Kidney (tissue), 14 donors: ENCODE results near the gene MRGPRE. TPM values are rescaled to one million over a fixed set of nuclear protein-coding genes. Genes with fewer than 3 reads are reported as not detected.
"Not testable (repeated sequence)": the region's sequence is repeated elsewhere in the genome, so short reads cannot be mapped to it uniquely, and the experiment has no call there.

ENCODE experiments used
- DNase-seq, 5 donors: peaks; one replicate each; pipeline ENCODE4 v3.0.0-alpha.2; 2013 to 2020
- FAIRE-seq: peaks from 2 replicates; lab custom pipeline; 2012; peaks lifted over from hg19 to GRCh38; lab: Jason Lieb, UNC
- H3K27ac ChIP-seq, 2 donors: one replicate each; pipeline ENCODE4 v1.7.0; 2013; ENCODE audit warnings: low read depth in 2 of 2, low read length in 2 of 2, inconsistent platforms in 1 of 2
- H3K27me3 ChIP-seq: one replicate; pipeline ENCODE4 v1.7.1; 2013; ENCODE audit warnings: low read length, inconsistent platforms; ENCODE audit not compliant: control insufficient read depth, insufficient read depth
- H3K36me3 ChIP-seq, 3 donors: one replicate each; pipeline versions ENCODE4 v1.7.0 to v1.7.1; 2013; ENCODE audit warnings: low read length in 3 of 3, control low read depth in 1 of 3, inconsistent platforms in 1 of 3; ENCODE audit not compliant: insufficient read depth in 3 of 3, control insufficient read depth in 2 of 3
- H3K4me1 ChIP-seq, 3 donors: one replicate each; pipeline versions ENCODE4 v1.7.0 to v1.7.1; 2013; ENCODE audit warnings: low read length in 3 of 3, inconsistent platforms in 1 of 3, low read depth in 1 of 3; ENCODE audit not compliant: control insufficient read depth in 2 of 3, insufficient read depth in 2 of 3
- H3K4me3 ChIP-seq, 3 donors: one replicate each; pipeline versions ENCODE4 v1.7.0 to v1.8.1; 2013; ENCODE audit warnings: low read length in 3 of 3, control low read depth in 1 of 3, inconsistent platforms in 1 of 3
- H3K9ac ChIP-seq, 3 donors: one replicate each; pipeline versions ENCODE4 v1.7.0 to v1.7.1; 2013; ENCODE audit warnings: low read length in 3 of 3, control low read depth in 1 of 3, inconsistent platforms in 1 of 3
- H3K9me3 ChIP-seq, 3 donors: one replicate each; pipeline versions ENCODE4 v1.7.0 to v1.7.1; 2013; ENCODE audit warnings: low read length in 3 of 3, control low read depth in 1 of 3, inconsistent platforms in 1 of 3; ENCODE audit not compliant: control insufficient read depth in 2 of 3, insufficient read depth in 1 of 3
- intact Hi-C: fragments of 100-400 bp; cut with DNase I; formaldehyde crosslinking; loops from one replicate; pipeline ENCODE4 v1.11.1; 2022
- polyA plus RNA-seq: library from polyadenylated mRNA; stranded (reverse); fragments of 350-450 nt; fragmentation: Illumina TruSeq; extraction: RNeasy Lipid Tissue Mini Kit (QIAGEN cat#74804); gene quantifications from one replicate; pipeline ENCODE4 v1.2.3, GENCODE V29; 2014; ENCODE audit warnings: low read depth, low replicate concordance; ENCODE audit not compliant: insufficient read depth
- total RNA-seq: library from RNA; stranded (reverse); fragmentation: NEBNext Ultra II Directional; extraction: Animal tissue kit (Norgen Biotek cat#: 25700); gene quantifications from one replicate; pipeline ENCODE4 v1.2.1, GENCODE V29; 2021
- TF ChIP-seq, protein P1 (sequence below): IDR thresholded peaks from 3 replicates; pipeline ENCODE4 v1.5.1; 2012; ENCODE audit warnings: mild to moderate bottlenecking, moderate library complexity, borderline replicate concordance; ENCODE audit not compliant: insufficient read depth; ENCODE audit errors: extremely low read depth
- donor health status: control.
- donor health status: control.
- donor health status: control.
- donor health status: control.
- donor health status: control.
- donor health status: DM: yes; HTN: yes; CAD: no.
- donor health status: Normal renal cell carcinoma (clear cell type).

Gene MRGPRE
- total and polyA plus RNA-seq, 2 donors from 2014 or later, result 0.22 TPM; not detected in 1

DNA sequence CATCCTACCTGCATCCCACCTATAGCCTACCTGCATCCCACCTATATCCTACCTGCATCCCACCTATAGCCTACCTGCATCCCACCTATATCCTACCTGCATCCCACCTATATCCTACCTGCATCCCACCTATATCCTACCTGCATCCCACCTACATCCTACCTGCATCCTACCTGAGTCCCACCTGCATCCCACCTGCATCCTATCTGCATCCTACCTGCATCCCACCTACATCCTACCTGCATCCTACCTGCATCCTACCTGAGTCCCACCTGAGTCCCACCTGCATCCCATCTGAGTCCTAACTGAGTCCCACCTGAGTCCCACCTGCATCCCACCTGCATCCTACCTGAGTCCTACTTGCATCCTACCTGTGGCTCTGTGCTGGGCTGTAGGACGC is 25.3 kb upstream of the MRGPRE start:
- H3K9me3 ChIP-seq, H3K27ac ChIP-seq, H3K9ac ChIP-seq, H3K4me3 ChIP-seq, H3K36me3 ChIP-seq, DNase-seq, intact Hi-C loops, FAIRE-seq, H3K27me3 ChIP-seq, H3K4me1 ChIP-seq: not testable (repeated sequence)

DNA sequence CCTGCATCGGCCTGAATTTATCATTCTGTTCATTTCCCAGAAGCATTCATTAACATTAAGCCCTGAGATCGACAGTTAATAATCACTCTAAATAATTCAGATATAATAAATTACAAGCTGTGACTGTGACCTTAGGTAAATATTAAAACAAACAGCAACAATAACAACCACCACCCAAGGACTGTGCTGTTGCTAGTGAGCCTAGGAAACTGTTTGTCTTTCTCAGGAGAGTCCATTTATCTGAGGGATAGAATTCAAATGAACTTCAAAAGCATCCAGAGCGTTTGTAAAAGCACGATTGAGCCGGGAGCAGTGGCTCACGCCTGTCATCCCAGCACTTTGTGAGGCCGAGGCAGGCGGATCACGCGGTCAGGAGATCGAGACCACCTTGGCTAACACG is 23.0 kb upstream of the MRGPRE start:
- H3K4me3 ChIP-seq, H3K9ac ChIP-seq, H3K36me3 ChIP-seq, H3K27me3 ChIP-seq, DNase-seq, H3K9me3 ChIP-seq, intact Hi-C loops, H3K4me1 ChIP-seq, FAIRE-seq, H3K27ac ChIP-seq: not testable (repeated sequence)

DNA sequence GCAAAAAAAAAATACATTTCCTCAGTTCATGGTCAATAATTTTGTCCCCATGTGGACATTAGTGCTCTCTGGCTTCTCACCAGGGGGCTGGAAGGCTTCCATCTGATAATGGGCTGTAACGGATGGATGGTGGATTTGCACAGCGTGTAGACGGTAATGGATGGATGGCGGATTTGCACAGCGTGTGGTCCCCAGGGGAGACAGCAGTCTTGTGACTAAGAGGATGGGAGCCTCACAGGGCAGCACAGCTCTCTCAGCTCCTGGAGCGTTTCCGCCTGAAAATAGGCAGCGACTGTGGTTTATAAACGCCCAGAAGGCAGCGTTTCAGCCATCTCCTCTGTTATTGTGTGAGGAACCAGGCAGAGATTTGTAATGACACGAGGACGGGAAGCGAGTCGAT is 22.6 kb upstream of the MRGPRE start:
- DNase-seq, H3K9me3 ChIP-seq, H3K4me1 ChIP-seq, H3K27me3 ChIP-seq, H3K9ac ChIP-seq, FAIRE-seq, H3K36me3 ChIP-seq, intact Hi-C loops, H3K4me3 ChIP-seq, H3K27ac ChIP-seq: not testable (repeated sequence)

DNA sequence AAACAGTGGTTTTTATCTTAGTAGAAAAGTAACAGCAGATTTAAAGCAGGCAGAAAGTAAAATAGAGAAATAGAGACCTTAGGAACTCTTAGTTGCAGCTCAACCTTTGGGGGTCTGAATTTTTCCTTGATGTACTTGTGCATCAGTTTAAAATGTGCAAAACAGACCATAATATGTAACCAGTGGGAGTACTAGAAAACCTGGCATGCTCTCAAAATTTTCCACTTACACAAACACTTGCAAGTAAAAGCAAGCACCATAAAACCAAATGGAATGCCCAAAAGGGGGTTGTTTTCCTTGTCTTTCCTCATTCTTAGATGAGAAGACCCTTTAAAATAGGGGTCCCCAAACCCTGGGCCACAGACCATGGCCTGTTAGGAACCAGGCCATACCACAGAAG is 12.9 kb upstream of the MRGPRE start:
- no peak overlapping the region for H3K4me3 ChIP-seq
- intact Hi-C loops, result no loop called here
- no peak for DNase-seq
- no peaks in the 10 kb centered on the region for H3K27me3 ChIP-seq
- FAIRE-seq, result no peak
- H3K9me3 ChIP-seq, result no peaks in the 10 kb centered on the region
- H3K27ac ChIP-seq, result no peak overlapping the region
- H3K9ac ChIP-seq, result no peak overlapping the region
- H3K4me1 ChIP-seq, result no peaks in the 10 kb centered on the region
- no peaks in the 10 kb centered on the region for H3K36me3 ChIP-seq
- TF ChIP-seq, protein P1, sequence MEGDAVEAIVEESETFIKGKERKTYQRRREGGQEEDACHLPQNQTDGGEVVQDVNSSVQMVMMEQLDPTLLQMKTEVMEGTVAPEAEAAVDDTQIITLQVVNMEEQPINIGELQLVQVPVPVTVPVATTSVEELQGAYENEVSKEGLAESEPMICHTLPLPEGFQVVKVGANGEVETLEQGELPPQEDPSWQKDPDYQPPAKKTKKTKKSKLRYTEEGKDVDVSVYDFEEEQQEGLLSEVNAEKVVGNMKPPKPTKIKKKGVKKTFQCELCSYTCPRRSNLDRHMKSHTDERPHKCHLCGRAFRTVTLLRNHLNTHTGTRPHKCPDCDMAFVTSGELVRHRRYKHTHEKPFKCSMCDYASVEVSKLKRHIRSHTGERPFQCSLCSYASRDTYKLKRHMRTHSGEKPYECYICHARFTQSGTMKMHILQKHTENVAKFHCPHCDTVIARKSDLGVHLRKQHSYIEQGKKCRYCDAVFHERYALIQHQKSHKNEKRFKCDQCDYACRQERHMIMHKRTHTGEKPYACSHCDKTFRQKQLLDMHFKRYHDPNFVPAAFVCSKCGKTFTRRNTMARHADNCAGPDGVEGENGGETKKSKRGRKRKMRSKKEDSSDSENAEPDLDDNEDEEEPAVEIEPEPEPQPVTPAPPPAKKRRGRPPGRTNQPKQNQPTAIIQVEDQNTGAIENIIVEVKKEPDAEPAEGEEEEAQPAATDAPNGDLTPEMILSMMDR, result no peak

DNA sequence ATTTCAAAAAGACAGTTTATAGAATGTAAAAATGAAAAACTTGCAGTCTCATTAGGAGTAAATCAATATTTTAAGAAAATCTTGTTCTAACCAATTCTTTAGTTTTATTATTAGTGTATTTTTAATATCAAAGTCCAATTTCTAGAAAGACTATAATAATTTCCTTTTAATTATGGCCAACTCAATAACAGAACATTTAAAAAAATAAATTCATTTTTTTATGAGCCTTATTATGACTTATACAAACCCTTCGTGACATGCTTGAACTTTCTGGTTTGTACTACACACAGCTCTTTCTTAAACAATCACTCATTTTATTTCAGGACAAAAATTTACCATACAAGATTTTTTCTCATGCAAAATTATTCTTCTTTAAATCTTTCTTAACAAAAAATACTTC is 11.7 kb upstream of the MRGPRE start:
- no peaks in the 10 kb centered on the region for H3K9me3 ChIP-seq
- H3K27ac ChIP-seq, result no peak overlapping the region
- FAIRE-seq (no peak), DNase-seq (no peak)
- no peaks in the 10 kb centered on the region for H3K36me3 ChIP-seq
- no peaks in the 10 kb centered on the region for H3K4me1 ChIP-seq
- H3K27me3 ChIP-seq, result no peaks in the 10 kb centered on the region
- no peak overlapping the region for H3K4me3 ChIP-seq
- intact Hi-C loops, result no loop called here
- H3K9ac ChIP-seq, result no peak overlapping the region
- TF ChIP-seq, protein P1, result no peak
